ENCODE measurements around the gene TMEM143. TPM values are rescaled to one million over a fixed set of nuclear protein-coding genes. Genes with fewer than 3 reads are reported as not detected.

Gene TMEM143
- total RNA-seq, 1 experiment from 2014 or later, result 15.2 TPM

DNA sequence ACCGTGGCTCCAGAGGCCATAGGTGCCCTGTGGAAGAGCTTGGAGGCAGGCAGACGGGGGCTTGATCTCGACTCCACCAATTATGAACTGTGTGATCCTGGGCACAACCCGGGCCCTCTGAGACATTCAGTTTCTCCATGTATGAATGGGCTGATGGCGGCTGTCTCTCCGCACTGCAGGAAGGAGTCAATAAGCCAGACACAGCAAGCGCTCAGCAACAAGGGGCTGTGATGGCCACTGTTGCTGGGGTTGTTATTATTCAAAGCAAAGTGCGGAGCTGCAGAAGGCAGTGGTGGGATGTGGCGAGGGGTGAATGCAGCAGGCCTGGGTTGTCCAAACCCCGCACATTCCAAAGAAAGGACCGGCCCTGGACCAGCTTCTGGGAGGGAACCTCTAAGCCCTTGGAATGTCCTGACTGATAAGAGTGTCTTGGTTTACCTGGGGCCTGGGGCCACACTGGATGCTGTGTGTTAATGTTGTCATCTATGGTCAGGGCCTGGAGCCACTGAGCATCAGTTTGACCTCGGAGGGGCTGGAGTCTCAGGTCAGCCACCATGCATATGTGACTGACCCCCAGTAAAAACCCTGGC is 8.3 kb downstream of the TMEM143 start:
- Histone ChIP-seq H2BK15ac (ENCODE audit: low read depth, low read length) (no peak overlapping the region), H2BK5ac (ENCODE audit: insufficient read length, low read length) (no peak overlapping the region), H2BK20ac (ENCODE audit: low read depth, low read length, poor library complexity, severe bottlenecking) (no peak overlapping the region), H3K9ac (ENCODE audit: extremely low read depth, insufficient read length, low read length) (no peak overlapping the region), H3K4me1 (ENCODE audit: insufficient read depth, low read length) (no peaks in the 10 kb centered on the region), H3K18ac (ENCODE audit: insufficient read length, low read depth, low read length) (no peak overlapping the region), H3K14ac (ENCODE audit: insufficient read depth, low read length) (no peak overlapping the region), H3K27me3 (ENCODE audit: insufficient read depth, low read length) (no peaks in the 10 kb centered on the region), H3K9me3 (ENCODE audit: control insufficient read depth, low read depth, low read length) (no peaks in the 10 kb centered on the region), H3K4ac (ENCODE audit: low read depth, low read length) (no peak overlapping the region), H2AFZ (ENCODE audit: low read length) (no peak overlapping the region), H4K20me1 (ENCODE audit: control insufficient read depth, insufficient read depth, insufficient read length) (no peaks in the 10 kb centered on the region), H3K56ac (ENCODE audit: insufficient read length, low read depth, low read length) (no peak overlapping the region), H3K79me2 (ENCODE audit: insufficient read depth, low read length) (no peaks in the 10 kb centered on the region), H3K23ac (ENCODE audit: insufficient read length, low read depth, low read length) (no peak overlapping the region), H4K5ac (ENCODE audit: insufficient read length, low read depth, low read length) (no peak overlapping the region), H3K4me2 (ENCODE audit: insufficient read depth, insufficient read length, low read length) (no peak overlapping the region), H3K79me1 (ENCODE audit: insufficient read depth, low read depth, low read length, poor library complexity, severe bottlenecking) (no peaks in the 10 kb centered on the region), H2BK12ac (ENCODE audit: insufficient read length, low read depth, low read length) (no peak overlapping the region), H3K23me2 (ENCODE audit: insufficient read length, low read depth, low read length, poor library complexity, severe bottlenecking) (no peaks in the 10 kb centered on the region), H3T11ph (ENCODE audit: low read length) (no peak overlapping the region), H4K8ac (replicated peaks; ENCODE audit: insufficient read length, low read depth, low read length) (no peak overlapping the region), H2BK120ac (ENCODE audit: low read depth, low read length, poor library complexity, severe bottlenecking) (no peak overlapping the region), H4K91ac (ENCODE audit: insufficient read length, low read depth, low read length) (no peak overlapping the region), H2AK5ac (ENCODE audit: insufficient read length, low read length) (no peak overlapping the region), H3K27ac (ENCODE audit: insufficient read length, low read depth, low read length) (no peak overlapping the region)
- Mint-ChIP-seq H3K27ac (peak overlapping the region in 1 of 3 experiments; percentile 55; a peak in 1 of 7 replicates), H3K9me3 (no peaks in the 10 kb centered on the region), H3K4me1 (peaks cover 5 to 12% of the 10 kb centered on the region in 2 experiments), H3K4me3 (no peak overlapping the region), H3K36me3 (ENCODE audit: insufficient read depth in 1 of 3, low read depth in 3 of 3) (peaks cover 0 to 18% (median 7%) of the 10 kb centered on the region in 3 experiments; a peak in 5 of 7 replicates), H3K27me3 (ENCODE audit: low read depth) (no peaks in the 10 kb centered on the region)
- TF ChIP-seq, protein P1, sequence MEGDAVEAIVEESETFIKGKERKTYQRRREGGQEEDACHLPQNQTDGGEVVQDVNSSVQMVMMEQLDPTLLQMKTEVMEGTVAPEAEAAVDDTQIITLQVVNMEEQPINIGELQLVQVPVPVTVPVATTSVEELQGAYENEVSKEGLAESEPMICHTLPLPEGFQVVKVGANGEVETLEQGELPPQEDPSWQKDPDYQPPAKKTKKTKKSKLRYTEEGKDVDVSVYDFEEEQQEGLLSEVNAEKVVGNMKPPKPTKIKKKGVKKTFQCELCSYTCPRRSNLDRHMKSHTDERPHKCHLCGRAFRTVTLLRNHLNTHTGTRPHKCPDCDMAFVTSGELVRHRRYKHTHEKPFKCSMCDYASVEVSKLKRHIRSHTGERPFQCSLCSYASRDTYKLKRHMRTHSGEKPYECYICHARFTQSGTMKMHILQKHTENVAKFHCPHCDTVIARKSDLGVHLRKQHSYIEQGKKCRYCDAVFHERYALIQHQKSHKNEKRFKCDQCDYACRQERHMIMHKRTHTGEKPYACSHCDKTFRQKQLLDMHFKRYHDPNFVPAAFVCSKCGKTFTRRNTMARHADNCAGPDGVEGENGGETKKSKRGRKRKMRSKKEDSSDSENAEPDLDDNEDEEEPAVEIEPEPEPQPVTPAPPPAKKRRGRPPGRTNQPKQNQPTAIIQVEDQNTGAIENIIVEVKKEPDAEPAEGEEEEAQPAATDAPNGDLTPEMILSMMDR (conservative IDR thresholded peaks at IDR 0.05), result no peak
- DNase-seq, result no peak
- no CpG with 5 or more reads among the region's 12 CpGs for WGBS (ENCODE audit: extremely low coverage, insufficient read length, low lambda C conversion rate)
